ENCODE data around the gene RNF225.
A peak's percentile ranks its signal among the peaks of the same experiment; 100 is the strongest.
"Not testable (repeated sequence)": the region's sequence is repeated elsewhere in the genome, so short reads cannot be mapped to it uniquely, and the experiment has no call there.

RNF225 gene

DNA sequence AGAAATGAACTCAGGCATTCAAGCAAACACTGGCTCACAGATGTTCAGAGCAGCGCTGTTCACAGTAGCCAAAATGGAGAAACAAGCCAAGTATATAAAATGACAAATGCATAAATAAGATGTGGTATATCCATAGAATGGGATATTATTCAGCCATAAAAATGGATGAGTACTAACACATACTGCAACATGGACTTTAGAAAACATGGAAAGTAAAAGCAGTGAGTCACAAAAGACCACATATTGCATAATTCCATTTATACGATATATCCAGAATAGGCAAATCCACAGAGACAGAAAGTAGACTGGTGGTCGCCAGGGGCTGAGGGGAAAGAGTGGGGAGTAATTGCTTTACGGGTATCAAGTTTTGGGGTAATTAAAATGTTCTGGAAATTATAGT is 21.3 kb upstream of the RNF225 start:
- Histone ChIP-seq H3K9me3 (ENCODE audit: control insufficient read depth, insufficient read depth, low read length) (no peaks in the 10 kb centered on the region), H3K36me3 (ENCODE audit: insufficient read depth, low read length) (no peaks in the 10 kb centered on the region), H3K9ac (ENCODE audit: low read depth, low read length) (no peak overlapping the region), H3K4me1 (ENCODE audit: insufficient read depth, low read length) (no peaks in the 10 kb centered on the region)

- not testable (repeated sequence) for H3K9ac ChIP-seq (ENCODE audit: low read depth, low read length); H3K36me3 ChIP-seq (ENCODE audit: insufficient read depth, low read length); H3K9me3 ChIP-seq (ENCODE audit: control insufficient read depth, insufficient read depth, low read length); H3K4me1 ChIP-seq (ENCODE audit: insufficient read depth, low read length)
Observed at GRCh38 chr19:58376724-58377123, 18.7 kb upstream of the RNF225 start.

DNA sequence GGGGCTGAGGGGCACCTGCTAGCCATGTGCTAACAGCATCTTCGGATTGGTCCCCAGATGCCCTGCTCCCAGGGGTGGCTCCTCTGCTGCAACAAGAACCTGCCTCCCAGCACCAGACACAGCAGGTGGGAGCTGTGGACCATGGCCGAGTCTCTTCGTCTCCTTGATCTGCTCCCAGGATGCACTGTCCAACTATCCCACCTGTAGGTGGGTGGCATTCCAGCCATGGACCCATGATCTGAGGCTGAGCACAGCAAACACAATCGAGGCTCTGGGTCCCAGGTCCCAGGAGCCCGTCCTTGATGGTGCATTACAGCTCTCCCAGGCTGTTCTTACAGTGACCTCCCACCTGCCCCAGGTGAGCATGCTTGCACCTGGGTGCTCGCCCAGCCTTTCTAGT is 16.2 kb upstream of the RNF225 start:
- no peaks in the 10 kb centered on the region for H3K9me3 ChIP-seq (ENCODE audit: control insufficient read depth, insufficient read depth, low read length)
- H3K4me1 ChIP-seq (ENCODE audit: insufficient read depth, low read length), result no peaks in the 10 kb centered on the region
- no peaks in the 10 kb centered on the region for H3K36me3 ChIP-seq (ENCODE audit: insufficient read depth, low read length)
- no peak overlapping the region for H3K9ac ChIP-seq (ENCODE audit: low read depth, low read length)

DNA sequence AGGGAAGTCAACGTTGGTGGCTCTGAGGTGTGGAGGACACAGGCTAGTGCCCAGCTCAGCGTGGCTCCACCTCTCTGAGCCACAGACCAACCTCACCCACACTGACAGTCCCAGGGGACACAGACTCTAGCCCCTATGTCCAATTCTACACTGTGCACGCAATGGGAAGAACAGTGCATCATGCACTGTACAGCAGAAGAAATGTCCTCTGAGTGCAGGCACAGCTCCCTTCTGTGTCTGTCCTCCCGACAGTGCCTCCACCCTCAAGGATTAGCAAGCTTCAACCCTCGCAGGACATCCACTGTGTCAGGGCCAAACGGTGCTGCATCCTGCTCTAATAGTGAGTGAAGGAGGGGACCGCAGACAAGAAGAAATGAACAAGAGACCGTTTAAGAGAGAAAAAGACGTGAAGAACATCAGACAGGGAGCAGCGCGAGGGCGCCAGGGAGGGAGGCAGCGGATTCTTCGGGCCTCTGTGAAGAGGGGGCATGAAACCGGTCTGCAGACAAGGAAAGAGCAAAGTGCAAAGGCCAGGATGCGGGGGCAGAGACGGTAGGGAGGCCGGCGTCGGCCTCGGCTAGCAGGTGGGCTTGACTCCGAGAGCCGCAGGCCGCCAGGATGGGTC is 15.3 kb upstream of the RNF225 start:
- H3K9me3 ChIP-seq (ENCODE audit: control insufficient read depth, insufficient read depth, low read length), result no peaks in the 10 kb centered on the region
- no peaks in the 10 kb centered on the region for H3K4me1 ChIP-seq (ENCODE audit: insufficient read depth, low read length)
- no peaks in the 10 kb centered on the region for H3K36me3 ChIP-seq (ENCODE audit: insufficient read depth, low read length)
- peak overlapping the region; percentile 95 for H3K9ac ChIP-seq (ENCODE audit: low read depth, low read length)

DNA sequence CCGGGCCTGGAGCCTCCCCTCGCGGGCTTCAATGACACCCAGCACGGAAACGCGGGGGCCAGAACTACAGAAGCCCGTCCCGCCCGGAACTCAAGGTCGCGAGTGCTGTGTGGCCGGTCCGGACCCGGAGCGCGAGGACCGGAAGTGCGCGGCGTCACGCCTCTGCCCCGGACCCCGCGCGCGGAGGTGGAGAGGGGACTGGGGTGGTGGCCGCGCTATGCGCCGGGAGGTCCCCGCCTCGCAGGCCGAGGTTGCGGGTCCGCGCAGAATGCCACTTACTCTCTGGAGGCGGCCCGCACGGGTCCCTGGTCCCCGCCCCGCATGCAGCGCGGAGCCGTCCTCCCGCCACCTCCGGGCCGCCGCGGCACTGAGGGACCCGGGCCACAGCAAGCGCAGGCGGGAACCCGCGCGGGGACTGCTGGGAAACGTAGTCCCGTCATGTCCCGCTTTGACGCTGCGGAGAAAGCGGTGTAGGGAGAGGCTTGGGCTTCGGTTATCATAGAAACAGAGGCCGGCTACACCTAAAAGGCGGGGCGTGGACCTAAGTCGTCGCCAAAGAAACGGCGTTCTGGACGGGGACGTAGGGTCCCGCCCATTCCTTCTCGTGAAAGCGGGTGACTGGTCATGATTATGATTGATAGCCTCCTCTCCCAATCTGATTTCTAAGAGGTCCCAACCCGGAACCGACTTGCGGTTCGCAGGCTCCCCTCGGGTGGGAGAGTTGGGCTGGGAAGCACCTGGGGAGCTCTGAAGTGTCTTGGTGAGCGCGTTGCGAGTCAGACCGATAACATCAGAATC is 14.6 kb upstream of the RNF225 start, which contains the start of gene ZNF837:
Gene ZNF837 (minus strand): TSS at position 369 of the 798 bp plus-strand sequence. CDS start 11,698 bp downstream, outside the sequence.
- H3K9ac ChIP-seq (ENCODE audit: low read depth, low read length), result peak within 1 kb of the TSS; percentile 95
- H3K36me3 ChIP-seq (ENCODE audit: insufficient read depth, low read length), result no peaks in the 10 kb centered on the region
- peaks cover 7% of the 10 kb centered on the region; the same call in 1 of the 2 replicates for H3K4me1 ChIP-seq (ENCODE audit: insufficient read depth, low read length)
- H3K9me3 ChIP-seq (ENCODE audit: control insufficient read depth, insufficient read depth, low read length), result no peaks in the 10 kb centered on the region

- Histone ChIP-seq H3K9ac (ENCODE audit: low read depth, low read length) (peak overlapping the region; percentile 95), H3K9me3 (ENCODE audit: control insufficient read depth, insufficient read depth, low read length) (no peaks in the 10 kb centered on the region), H3K4me1 (ENCODE audit: insufficient read depth, low read length) (peaks cover 7% of the 10 kb centered on the region; the same call in 1 of the 2 replicates), H3K36me3 (ENCODE audit: insufficient read depth, low read length) (no peaks in the 10 kb centered on the region)
Observed at GRCh38 chr19:58381460-58382212, 13.8 kb upstream of the RNF225 start.

- Histone ChIP-seq H3K9ac (ENCODE audit: low read depth, low read length) (no peak overlapping the region), H3K36me3 (ENCODE audit: insufficient read depth, low read length) (peaks cover 2% of the 10 kb centered on the region), H3K4me1 (ENCODE audit: insufficient read depth, low read length) (peaks cover 7% of the 10 kb centered on the region; the same call in 1 of the 2 replicates), H3K9me3 (ENCODE audit: control insufficient read depth, insufficient read depth, low read length) (no peaks in the 10 kb centered on the region)
Observed at GRCh38 chr19:58382997-58383603, 12.4 kb upstream of the RNF225 start.

DNA sequence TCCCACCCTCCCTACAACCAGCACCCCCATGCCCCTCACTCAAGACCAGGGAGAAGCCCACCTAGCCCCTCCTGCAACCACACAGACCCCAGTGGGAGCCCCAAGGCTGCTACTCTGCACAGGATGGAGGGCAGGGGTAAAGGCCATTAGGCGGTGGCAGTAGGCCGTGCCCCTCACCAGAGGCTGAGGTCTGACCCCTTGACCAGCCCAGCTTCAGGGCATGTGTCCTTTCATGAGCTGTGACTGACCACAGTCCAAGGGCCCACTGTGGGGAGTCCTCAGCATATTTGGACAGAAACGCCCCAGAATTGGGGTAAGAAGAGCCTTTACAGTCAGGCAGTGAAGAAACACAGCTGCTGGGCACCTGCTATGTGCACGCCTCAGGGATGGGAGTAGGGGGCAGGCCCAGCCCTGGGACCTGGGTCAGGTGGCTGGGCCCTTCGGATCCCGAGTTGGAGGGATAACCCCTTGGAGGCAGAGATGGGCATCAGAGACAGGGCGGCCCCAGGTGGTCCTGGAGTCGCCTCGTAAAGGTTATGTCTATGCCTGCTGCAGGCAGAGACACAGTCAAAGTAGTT is 10.1 kb upstream of the RNF225 start:
- Histone ChIP-seq H3K9me3 (ENCODE audit: control insufficient read depth, insufficient read depth, low read length) (no peaks in the 10 kb centered on the region), H3K9ac (ENCODE audit: low read depth, low read length) (peak overlapping the region; percentile 90), H3K36me3 (ENCODE audit: insufficient read depth, low read length) (peaks cover 15% of the 10 kb centered on the region), H3K4me1 (ENCODE audit: insufficient read depth, low read length) (peaks cover 7% of the 10 kb centered on the region; the same call in 1 of the 2 replicates)

DNA sequence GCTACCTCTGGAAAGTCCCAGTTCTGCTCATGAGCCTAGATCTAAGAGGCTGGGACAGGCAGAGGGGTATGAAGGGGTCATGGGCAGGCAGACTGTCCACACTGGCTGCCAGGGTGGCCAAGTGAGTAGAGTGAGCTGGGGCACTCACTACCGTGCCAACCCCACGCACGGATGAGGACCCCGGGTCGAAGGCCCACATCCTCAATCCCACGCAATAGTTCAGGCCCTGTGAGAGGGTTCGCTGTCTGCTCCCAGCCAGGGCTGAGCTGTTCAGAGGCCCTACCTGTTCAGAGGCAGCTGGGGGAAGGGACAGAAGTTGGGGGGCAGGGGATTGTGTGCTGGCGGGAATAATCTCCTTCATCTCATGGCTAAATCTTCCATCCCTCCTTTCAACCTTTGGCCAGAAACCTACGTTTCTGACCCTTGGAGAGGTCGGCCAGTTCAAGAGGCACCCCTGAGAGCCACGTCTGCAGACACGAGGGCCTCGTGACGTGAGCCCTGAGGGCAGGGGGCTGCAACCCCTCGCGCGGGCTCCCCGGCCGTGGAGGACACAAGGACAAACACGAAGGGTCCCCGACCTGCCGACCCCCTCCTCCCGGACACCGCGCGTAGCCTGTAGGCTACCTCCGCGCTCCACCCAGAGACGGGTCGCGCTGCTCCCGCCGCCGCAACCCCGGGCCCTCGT is 9.4 kb upstream of the RNF225 start:
- H3K36me3 ChIP-seq (ENCODE audit: insufficient read depth, low read length), result peaks cover 19% of the 10 kb centered on the region
- peak overlapping the region; percentile 90 for H3K9ac ChIP-seq (ENCODE audit: low read depth, low read length)
- peaks cover 7% of the 10 kb centered on the region; the same call in 1 of the 2 replicates for H3K4me1 ChIP-seq (ENCODE audit: insufficient read depth, low read length)
- H3K9me3 ChIP-seq (ENCODE audit: control insufficient read depth, insufficient read depth, low read length), result no peaks in the 10 kb centered on the region

DNA sequence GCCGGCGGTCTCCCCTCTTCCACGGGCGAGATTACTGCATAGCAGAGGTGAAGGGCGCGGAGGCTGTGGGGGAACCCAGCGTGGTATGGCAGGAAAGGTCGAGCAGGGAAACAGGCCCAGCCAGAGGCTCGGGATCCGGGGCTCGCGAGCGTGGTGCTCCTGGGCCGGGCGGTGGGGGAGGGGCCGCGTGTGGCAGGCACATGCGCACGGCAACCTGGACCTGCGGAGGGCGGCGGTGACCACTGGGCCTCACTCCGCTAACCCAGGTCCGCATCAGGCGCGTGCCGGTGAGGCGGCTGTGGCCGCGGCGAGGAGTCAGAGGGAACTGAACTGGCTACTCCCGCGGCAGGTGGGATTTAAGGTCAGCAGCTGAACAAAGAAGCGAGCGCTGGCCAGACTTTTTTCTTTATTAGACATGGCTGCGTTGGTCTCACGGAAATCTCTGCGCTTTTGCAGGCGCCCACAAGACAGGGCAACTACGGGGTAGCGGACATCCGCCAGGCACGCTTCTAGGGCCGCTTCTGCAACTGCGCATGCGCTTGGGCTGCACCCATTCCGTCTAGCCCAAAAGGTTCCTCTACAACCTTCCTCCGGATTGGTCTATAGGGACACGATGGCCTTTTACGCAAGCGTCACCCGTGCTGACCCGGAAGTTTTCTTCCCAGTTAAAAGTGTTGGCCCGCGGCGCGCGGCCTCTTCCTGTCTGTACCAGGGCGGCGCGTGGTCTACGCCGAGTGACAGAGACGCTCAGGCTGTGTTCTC is 8.7 kb upstream of the RNF225 start, which contains the start of gene RPS5:
Gene RPS5 (plus strand): TSS at position 694 of the 762 bp plus-strand sequence. CDS start 869 bp downstream, outside the sequence.
- Histone ChIP-seq H3K9me3 (ENCODE audit: control insufficient read depth, insufficient read depth, low read length) (no peaks in the 10 kb centered on the region), H3K36me3 (ENCODE audit: insufficient read depth, low read length) (peaks cover 19% of the 10 kb centered on the region), H3K9ac (ENCODE audit: low read depth, low read length) (peak within 1 kb of the TSS; percentile 90), H3K4me1 (ENCODE audit: insufficient read depth, low read length) (peaks cover 7% of the 10 kb centered on the region; the same call in 1 of the 2 replicates)

GRCh38 chr19:58387338-58388174 is 7.9 kb upstream of the RNF225 start:
- Histone ChIP-seq H3K36me3 (ENCODE audit: insufficient read depth, low read length) (peaks cover 23% of the 10 kb centered on the region), H3K4me1 (ENCODE audit: insufficient read depth, low read length) (peaks cover 7% of the 10 kb centered on the region; the same call in 1 of the 2 replicates), H3K9me3 (ENCODE audit: control insufficient read depth, insufficient read depth, low read length) (no peaks in the 10 kb centered on the region), H3K9ac (ENCODE audit: low read depth, low read length) (peak overlapping the region; percentile 90)

GRCh38 chr19:58388175-58388526 is 7.3 kb upstream of the RNF225 start:
- Histone ChIP-seq H3K4me1 (ENCODE audit: insufficient read depth, low read length) (peaks cover 7% of the 10 kb centered on the region; the same call in 1 of the 2 replicates), H3K36me3 (ENCODE audit: insufficient read depth, low read length) (peaks cover 23% of the 10 kb centered on the region), H3K9me3 (ENCODE audit: control insufficient read depth, insufficient read depth, low read length) (no peaks in the 10 kb centered on the region), H3K9ac (ENCODE audit: low read depth, low read length) (peak overlapping the region; percentile 90; the same call in 1 of the 2 replicates)
